Pancreas (tissue), 10 donors: ENCODE measurements around the gene FADS3. TPM values are rescaled to one million over a fixed set of nuclear protein-coding genes. Genes with fewer than 3 reads are reported as not detected.
A peak's percentile ranks its signal among the peaks of the same experiment; 100 is the strongest.

Experiments used
- ATAC-seq, 4 donors: fragments of 200-7000 bp; cut with Tn5 transposase; one replicate each; pipeline versions ENCODE4 v1.8.0 to v1.9.1; 2020; ENCODE audit warnings: mild to moderate bottlenecking in 4 of 4, moderate library complexity in 4 of 4
- DNase-seq, 6 donors: peaks; one replicate each; pipeline ENCODE4 v3.0.0-alpha.2; 2020
- FAIRE-seq: peaks from 2 replicates; lab custom pipeline; 2012; peaks lifted over from hg19 to GRCh38; lab: Jason Lieb, UNC
- H3K27ac ChIP-seq, 4 donors: fragments of 200-600 bp; sonication (generic); 1 replicate in 3 of 4; 2 replicates in 1 of 4; pipeline versions ENCODE4 v1.5.0 to v1.8.0; 2020
- H3K27me3 ChIP-seq, 4 donors: fragments of 200-600 bp; one replicate each; pipeline ENCODE4 v1.8.0; 2021
- H3K36me3 ChIP-seq, 3 donors: fragments of 200-600 bp; sonication (generic) in 1 of 3; one replicate each; pipeline versions ENCODE4 v1.5.0 to v1.8.0; 2020 to 2021
- H3K4me1 ChIP-seq, 3 donors: fragments of 200-600 bp; one replicate each; pipeline ENCODE4 v1.8.0; 2021
- H3K4me3 ChIP-seq, 4 donors: fragments of 200-600 bp; sonication (generic) in 2 of 4; one replicate each; pipeline versions ENCODE4 v1.5.0 to v1.8.0; 2020 to 2021
- H3K9me3 ChIP-seq, 4 donors: fragments of 200-600 bp; one replicate each; pipeline ENCODE4 v1.8.0; 2021
- WGBS, 2 donors: extraction: QIAGEN DNeasy Blood & Tissue Kit; methylation state at CpG; one replicate each; pipeline ENCODE4 v1.1.7; 2013; 5-methylcytosine and 5-hydroxymethylcytosine counted together
- intact Hi-C, 3 donors: fragments of 100-400 bp; cut with DNase I; formaldehyde crosslinking; loops; one replicate each; pipeline versions ENCODE4 v1.11.1 to v1.14.2; 2022
- polyA plus RNA-seq, 2 donors: library from polyadenylated mRNA; stranded (reverse); fragments of 200-250 nt; gene quantifications; one replicate each; pipeline ENCODE4 v1.2.3, GENCODE V29; 2013
- total RNA-seq, 6 donors: library from RNA; stranded (reverse); fragmentation: NEBNext Ultra II Directional in 4 of 6; extraction: Animal tissue kit (Norgen Biotek cat#: 25700) in 4 of 6; gene quantifications; one replicate each; pipeline versions ENCODE4 v1.2.1 to v1.2.4, GENCODE V29; 2021 to 2023
- TF ChIP-seq, protein P1 (sequence below), 4 donors: fragments of 200-600 bp; sonication (generic) in 3 of 4; IDR thresholded peaks; one replicate each; pipeline versions ENCODE4 v1.5.0 to v1.8.0; 2021; ENCODE audit warnings: antibody characterized with exemption in 4 of 4
- donor health status: healthy with polysubstance abuse.
- donor health status: DM: no; HTN: no; CAD: no; lungs with moderate emphysema.
- donor health status: DM: no; HTN: no; CAD: no.
- donor health status: control.
- donor health status: control.
- donor health status: Bipolar disorder and iron deficiency.
- donor health status: DM: yes; HTN: yes; CAD: no.
- donor health status: DM: no; HTN: no; CAD: no.
- donor health status: DM: no; HTN: no; CAD: no.
- donor health status: DM: yes; HTN: yes; CAD: no.

The FADS3 gene, protein sequence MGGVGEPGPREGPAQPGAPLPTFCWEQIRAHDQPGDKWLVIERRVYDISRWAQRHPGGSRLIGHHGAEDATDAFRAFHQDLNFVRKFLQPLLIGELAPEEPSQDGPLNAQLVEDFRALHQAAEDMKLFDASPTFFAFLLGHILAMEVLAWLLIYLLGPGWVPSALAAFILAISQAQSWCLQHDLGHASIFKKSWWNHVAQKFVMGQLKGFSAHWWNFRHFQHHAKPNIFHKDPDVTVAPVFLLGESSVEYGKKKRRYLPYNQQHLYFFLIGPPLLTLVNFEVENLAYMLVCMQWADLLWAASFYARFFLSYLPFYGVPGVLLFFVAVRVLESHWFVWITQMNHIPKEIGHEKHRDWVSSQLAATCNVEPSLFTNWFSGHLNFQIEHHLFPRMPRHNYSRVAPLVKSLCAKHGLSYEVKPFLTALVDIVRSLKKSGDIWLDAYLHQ
- total RNA-seq (10 to 100 TPM; 11.2 to 26.6 (median 16.7) TPM), polyA plus RNA-seq (10 to 100 TPM; 35.2 to 42.7 TPM)

DNA sequence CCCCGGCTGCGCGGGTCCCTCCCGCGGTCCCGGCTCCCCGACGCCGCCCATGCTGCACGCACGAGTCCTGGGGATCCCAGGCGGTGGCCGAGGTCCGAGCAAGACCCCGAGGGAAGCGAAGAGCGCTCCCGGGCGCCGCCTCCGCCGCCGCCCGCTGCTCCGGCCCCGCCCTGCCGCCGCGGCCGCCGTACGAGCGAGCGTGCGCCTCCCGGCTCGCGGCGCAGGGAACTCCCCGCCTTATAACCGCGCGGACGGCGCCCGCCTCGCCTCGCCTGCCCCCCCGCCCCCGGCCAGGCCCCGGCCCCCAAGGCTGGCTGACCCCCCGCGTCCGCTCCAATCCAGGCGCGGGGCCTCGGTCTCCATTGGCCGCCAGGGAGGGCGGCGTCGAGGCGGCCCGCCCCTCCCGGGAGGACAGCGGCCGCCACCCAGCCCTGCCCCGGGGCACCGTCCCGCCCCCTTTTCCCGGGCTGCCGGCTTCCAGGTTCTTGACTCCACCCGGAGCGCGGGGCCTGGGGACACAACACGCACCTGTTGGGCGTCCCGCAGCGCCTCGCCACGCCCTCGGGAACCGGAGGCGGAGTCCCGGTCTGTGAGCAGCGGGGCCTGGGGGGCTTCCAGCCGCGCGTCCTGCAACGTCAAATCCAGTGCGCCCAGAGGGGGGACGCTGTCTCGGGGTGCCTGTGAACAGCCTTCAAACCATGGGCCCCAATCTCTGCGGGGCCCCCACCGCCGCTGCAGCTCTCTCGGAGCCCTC lies at the start of gene FADS3:
FADS3 (minus strand) TSS at position 215 of the 754 bp plus-strand sequence; CDS start at position 51, 164 bp downstream.
- H3K36me3 ChIP-seq, result no peaks in the 10 kb centered on the region
- 0% methylated on average over 73 to 96 of the region's 96 CpGs for WGBS, 2 donors
- H3K9me3 ChIP-seq, result no peaks in the 10 kb centered on the region
- DNase-seq (peak; percentile 89 to 95 (median 92)), FAIRE-seq (no peak), ATAC-seq (peak; percentile 92 to 94 (median 93))
- intact Hi-C loops, result loop anchor here in 1 of 3 donors (10.0 kb wide), 1 partner anchor 87 kb away; no protein-coding TSS in a partner anchor
- TF ChIP-seq, protein P1, sequence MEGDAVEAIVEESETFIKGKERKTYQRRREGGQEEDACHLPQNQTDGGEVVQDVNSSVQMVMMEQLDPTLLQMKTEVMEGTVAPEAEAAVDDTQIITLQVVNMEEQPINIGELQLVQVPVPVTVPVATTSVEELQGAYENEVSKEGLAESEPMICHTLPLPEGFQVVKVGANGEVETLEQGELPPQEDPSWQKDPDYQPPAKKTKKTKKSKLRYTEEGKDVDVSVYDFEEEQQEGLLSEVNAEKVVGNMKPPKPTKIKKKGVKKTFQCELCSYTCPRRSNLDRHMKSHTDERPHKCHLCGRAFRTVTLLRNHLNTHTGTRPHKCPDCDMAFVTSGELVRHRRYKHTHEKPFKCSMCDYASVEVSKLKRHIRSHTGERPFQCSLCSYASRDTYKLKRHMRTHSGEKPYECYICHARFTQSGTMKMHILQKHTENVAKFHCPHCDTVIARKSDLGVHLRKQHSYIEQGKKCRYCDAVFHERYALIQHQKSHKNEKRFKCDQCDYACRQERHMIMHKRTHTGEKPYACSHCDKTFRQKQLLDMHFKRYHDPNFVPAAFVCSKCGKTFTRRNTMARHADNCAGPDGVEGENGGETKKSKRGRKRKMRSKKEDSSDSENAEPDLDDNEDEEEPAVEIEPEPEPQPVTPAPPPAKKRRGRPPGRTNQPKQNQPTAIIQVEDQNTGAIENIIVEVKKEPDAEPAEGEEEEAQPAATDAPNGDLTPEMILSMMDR (IDR thresholded peaks at IDR 0.05), result no peak
- H3K4me1 ChIP-seq, result peaks cover 0 to 7% (median 0%) of the 10 kb centered on the region in 3 donors
- peak within 1 kb of the TSS; percentile 34 to 75 (median 62) for H3K27ac ChIP-seq
- no peaks in the 10 kb centered on the region for H3K27me3 ChIP-seq
- peak within 1 kb of the TSS; percentile 51 to 86 (median 78) for H3K4me3 ChIP-seq

DNA sequence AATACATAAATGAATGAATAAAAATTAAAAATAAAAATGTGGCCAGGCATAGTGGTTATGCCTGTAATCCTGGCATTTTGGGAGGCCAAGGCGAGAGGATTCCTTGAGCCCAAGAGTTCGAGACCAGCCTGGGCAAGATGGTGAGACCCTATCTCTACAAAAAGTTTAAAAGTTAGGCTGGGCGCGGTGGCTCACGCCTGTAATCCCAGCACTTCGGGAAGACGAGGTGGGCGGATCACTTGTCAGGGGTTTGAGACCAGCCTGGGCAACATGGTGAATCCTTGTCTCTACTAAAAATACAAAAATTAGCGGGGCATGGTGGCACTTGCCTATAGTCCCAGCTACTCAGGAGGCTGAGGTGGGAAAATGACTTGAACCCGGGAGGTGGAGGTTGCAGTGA lies 49.1 kb upstream of the FADS3 start:
- intact Hi-C loops, result loop anchor here in 1 of 3 donors (10.0 kb wide), 1 partner anchor 136 kb away; no protein-coding TSS in a partner anchor
- no peaks in the 10 kb centered on the region for H3K4me1 ChIP-seq
- WGBS, 2 donors, result 91 to 93% methylated on average over 10 of the region's 10 CpGs
- FAIRE-seq (no peak), ATAC-seq (no peak), DNase-seq (no peak)
- H3K27me3 ChIP-seq, result no peaks in the 10 kb centered on the region
- H3K4me3 ChIP-seq, result no peak overlapping the region
- TF ChIP-seq, protein P1 (IDR thresholded peaks at IDR 0.05), result no peak
- H3K9me3 ChIP-seq, result no peaks in the 10 kb centered on the region
- no peaks in the 10 kb centered on the region for H3K36me3 ChIP-seq
- no peak overlapping the region for H3K27ac ChIP-seq

DNA sequence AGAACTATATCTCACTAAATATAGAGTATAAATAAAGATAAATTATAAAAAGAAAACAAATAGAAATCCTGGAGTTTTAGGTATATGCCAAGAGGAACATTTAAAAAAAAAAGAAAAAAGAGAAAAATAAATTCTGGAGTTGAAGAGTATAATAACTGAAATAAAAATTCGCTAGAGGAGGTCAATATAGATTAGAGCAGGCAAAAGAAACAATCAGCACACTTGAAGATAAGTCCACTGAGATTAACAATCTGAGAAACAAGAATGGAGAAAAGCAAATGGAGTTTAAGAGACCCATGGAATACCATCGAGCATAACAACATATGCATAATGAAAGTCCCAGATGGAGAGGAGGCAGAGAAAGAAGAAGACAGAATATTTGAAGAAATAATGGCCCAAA lies 44.5 kb upstream of the FADS3 start:
- FAIRE-seq (no peak), DNase-seq (no peak), ATAC-seq (no peak)
- H3K36me3 ChIP-seq, result no peaks in the 10 kb centered on the region
- no peaks in the 10 kb centered on the region for H3K9me3 ChIP-seq
- intact Hi-C loops, result no loop called here
- H3K4me3 ChIP-seq, result no peak overlapping the region
- H3K27ac ChIP-seq, result no peak overlapping the region
- no peaks in the 10 kb centered on the region for H3K27me3 ChIP-seq
- WGBS, 2 donors, result 77 to 81% methylated on average over 2 of the region's 2 CpGs
- H3K4me1 ChIP-seq, result no peaks in the 10 kb centered on the region
- TF ChIP-seq, protein P1 (IDR thresholded peaks at IDR 0.05), result no peak

DNA sequence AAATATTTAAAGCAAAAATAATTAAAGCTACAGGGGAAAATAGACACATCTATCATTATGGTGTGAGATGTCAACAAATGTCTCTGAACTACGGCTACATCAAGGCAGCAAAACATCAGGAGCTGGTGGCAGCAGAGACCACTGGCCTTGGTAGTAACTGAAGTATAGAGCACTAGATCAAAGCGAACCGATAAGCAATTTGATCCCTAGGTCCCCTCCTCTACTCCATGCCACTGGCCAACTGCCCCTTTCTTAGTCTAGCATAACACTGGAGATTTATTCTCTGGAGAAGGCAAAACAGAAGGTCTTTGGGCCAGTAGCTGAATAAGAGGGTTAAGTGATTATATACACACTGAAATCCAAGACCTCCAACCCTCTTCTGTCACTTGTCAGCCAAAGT lies 39.6 kb upstream of the FADS3 start:
- 83% methylated on average over 3 of the region's 3 CpGs for WGBS, 2 donors
- H3K4me1 ChIP-seq, result no peaks in the 10 kb centered on the region
- no peaks in the 10 kb centered on the region for H3K36me3 ChIP-seq
- TF ChIP-seq, protein P1 (IDR thresholded peaks at IDR 0.05), result no peak
- no peak for DNase-seq
- FAIRE-seq, result no peak
- no peak for ATAC-seq
- H3K27ac ChIP-seq, result no peak overlapping the region
- H3K9me3 ChIP-seq, result no peaks in the 10 kb centered on the region
- no peak overlapping the region for H3K4me3 ChIP-seq
- H3K27me3 ChIP-seq, result no peaks in the 10 kb centered on the region
- intact Hi-C loops, result no loop called here
